ENCODE results near the gene KCNQ1OT1. TPM values are rescaled to one million over a fixed set of nuclear protein-coding genes. Genes with fewer than 3 reads are reported as not detected.

The KCNQ1OT1 gene
- total RNA-seq, 1 donor from 2014 or later = 2.2 TPM

DNA sequence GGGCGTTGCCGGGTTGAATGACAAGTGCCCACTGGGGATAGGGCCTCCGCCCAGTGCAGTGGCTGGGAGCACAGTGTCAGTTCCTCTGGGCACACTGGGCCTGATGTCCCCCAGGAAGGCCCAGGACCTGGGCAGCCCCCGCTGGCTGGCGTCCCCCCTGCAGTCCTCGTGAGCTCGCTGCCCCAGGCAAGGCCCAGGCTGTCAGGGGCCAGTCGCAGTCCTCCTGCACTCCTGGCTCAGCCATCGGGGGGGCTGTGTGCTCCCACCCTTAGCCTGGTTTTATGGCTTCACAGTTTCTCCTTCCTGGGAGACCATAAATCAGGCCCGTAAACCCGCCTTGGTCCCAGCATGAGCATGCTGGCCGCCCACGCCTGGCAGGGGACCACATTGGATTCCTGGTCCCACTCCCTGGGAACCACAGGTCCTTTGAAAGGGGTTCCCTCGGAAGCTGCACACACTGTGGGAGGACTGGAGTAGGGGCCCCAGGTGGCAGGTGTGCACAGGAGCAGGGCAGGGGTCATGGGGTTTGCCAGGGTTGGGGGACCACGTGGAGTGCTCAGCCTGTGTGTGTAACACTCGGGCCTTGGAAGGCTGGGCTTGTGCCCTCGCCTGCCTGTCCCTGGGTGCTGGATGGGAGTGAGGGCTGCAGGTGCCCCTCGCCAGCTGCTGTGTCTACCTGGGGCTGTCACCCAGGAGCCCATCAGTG lies 113.6 kb downstream of the KCNQ1OT1 start:
- DNase-seq (ENCODE audit: extremely low read depth, low read depth, low spot score) = no peak

DNA sequence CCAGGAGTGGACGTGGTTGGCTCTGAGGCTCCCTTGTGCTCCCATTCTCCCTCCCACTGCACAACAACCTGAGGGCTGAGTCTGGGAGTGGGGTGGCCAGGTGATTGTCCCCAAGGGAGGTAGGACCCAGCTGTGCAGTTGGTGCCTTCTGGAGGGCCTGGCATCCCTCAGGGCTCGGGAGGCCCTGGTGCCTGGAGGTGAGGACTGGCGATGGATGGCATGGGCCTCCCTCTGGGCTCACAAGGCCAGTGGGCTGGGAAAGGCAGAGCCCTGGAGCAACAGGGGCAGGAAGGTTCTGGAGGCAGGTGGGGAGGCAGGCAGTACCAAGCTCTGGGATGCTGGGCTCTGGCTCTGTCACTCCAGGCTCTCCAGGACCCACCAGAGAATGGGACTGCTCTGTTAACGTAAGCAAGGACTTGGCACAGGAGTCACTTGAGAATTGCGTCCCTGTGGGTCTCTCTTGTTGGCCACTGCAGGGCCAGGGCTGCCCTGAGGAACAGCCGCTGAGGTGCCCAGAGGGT lies 114.2 kb downstream of the KCNQ1OT1 start:
- no peak for DNase-seq (ENCODE audit: extremely low read depth, low read depth, low spot score)

DNA sequence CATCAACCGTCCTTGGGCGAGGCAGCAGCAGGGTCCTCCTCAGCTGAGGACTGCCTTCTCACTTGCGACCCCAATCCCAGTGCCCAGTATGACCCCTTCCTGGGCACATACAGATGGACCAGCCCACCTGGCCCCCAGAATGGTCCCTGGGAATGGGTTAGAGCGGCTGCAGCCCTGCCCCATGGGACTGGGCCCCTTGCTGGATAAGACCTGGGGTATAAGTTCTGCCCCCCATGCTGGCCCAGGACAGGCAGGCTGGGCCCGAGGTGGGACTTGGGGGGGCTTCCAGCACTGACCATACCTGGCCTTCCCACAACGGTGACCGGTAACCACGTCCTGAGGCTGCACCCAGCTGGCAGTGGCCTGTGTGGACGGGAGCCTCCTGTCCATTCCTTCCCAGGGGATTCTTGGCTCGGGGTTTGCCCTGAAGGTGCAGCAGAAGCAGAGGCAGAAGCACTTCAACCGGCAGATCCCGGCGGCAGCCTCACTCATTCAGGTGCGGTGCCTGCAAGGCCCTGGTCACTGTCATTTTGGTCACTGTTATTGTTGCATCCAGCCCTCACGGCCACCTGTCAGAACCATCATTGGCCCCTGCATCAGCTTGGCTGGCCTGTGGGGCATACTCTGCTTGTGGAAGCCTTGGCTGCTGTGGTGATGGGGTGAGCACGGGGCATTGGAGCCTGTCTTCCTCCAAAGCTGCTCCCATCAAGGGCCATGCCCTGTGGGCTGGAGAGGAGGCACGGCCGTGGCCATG lies 114.8 kb downstream of the KCNQ1OT1 start:
- no peak for DNase-seq (ENCODE audit: extremely low read depth, low read depth, low spot score)

DNA sequence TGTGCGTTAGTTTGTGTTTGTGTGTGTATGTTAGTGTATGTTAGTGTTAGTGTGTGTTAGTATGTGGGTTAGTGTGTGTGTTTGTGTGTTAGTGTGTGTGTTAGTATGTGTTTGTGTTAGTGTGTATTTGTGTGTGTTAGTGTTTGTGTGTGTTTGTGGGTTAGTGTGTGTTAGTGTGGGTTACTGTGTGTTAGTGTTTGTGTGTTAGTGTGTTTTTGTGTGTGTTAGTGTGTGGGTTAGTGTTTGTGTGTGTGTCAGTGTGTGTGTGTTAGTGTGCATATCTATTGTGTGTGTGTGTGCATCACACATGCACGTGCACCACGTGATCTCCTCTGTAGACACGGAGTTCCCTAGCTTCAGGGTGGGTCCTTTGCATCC lies 115.4 kb downstream of the KCNQ1OT1 start:
- DNase-seq (ENCODE audit: extremely low read depth, low read depth, low spot score) = no peak

DNA sequence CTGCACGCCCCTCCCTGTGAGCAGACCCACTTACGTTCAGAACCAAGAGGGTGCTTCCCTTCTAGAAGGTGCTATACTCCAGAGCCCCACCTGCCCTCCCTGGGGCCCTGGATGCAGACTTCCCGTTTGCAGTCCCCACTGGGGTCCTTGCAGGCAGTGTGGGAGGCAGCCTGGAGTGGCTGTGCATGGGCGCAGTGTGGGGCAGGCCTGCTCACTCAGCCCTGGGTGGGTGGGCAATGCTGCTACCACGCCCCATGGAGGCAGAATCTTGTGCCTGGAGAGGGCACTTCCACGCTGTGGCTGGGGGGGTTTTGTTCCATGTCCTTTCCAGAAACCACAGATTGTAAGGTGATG lies 116.2 kb downstream of the KCNQ1OT1 start:
- no peak for DNase-seq (ENCODE audit: extremely low read depth, low read depth, low spot score)

DNA sequence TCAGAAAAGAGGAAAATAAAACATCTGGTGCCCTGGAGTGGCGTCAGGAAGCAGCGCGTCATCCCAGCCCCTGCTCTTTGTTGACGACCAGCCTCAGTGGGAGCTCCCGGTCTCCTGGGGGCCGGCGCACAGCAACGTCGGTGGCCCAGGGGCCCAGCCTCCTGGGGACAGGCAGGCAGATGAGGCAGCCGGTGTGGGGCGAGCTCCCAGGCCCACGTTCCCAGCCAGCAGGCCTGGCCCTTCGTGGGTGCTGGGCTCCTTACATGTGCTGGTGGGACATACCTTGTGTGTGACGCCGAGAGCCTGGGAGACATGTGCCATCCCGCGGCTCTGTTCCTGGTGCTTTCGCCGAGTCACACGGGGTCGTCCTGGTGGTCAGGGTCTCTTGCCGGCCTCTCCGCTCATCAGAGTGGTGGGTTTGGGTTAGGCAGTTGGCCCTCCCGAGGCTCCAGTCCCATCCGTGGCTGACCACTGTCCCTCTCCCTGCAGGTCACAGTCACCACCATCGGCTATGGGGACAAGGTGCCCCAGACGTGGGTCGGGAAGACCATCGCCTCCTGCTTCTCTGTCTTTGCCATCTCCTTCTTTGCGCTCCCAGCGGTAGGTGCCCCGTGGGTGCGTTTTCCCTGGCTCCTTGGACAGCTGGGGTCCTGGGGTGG lies 116.7 kb downstream of the KCNQ1OT1 start:
- DNase-seq (ENCODE audit: extremely low read depth, low read depth, low spot score) = no peak

DNA sequence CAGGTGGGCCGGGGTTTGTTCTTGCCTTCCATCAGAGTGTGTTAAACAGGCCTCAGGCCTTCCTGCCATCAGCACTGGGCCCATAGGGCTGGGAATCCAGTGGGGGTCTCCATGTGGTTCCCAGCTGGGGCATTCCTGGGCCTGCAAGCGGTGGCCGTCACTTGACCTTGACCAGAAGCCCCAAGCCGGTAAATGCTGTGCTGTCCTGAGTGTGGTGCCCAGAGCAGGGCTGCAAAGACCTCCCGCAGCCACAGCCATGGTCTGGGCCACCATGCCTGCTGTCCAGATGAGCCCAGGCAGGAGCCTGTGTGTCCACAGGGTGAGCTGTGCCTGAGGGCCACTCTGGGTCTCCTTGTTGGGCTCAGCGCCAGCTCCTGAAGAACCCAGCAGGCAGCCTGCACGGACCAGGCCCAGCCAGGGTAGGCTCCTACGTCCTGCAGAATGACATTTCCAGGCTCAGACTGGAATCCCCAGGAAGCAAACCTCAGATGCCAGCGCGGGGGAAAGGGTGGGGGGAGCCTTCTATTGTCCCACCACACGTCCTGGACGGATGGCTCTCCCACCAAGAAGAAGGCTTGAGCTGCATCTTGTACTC lies 117.3 kb downstream of the KCNQ1OT1 start:
- no peak for DNase-seq (ENCODE audit: extremely low read depth, low read depth, low spot score)

DNA sequence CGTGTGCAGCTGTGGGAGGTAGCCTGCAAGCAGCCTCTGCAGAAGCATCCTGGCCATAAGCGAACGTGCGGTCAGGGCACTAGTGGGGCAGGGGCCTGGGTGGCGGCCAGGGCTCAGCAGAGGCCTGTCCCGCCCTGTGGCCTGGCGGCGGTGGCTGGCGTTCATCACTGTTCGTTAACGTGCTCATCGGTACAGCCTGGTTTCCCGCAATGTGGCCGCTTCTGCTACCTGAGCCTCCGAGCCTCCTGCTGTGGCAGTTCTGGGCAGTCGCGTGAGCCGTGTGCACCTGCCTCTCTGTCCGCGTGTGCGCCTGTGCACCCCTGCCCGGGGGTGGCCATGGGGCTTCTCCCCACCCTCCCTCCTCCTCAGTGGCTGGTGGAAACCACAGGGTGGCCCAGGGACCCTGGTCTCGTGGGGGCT lies 117.9 kb downstream of the KCNQ1OT1 start:
- DNase-seq (ENCODE audit: extremely low read depth, low read depth, low spot score) = no peak

DNA sequence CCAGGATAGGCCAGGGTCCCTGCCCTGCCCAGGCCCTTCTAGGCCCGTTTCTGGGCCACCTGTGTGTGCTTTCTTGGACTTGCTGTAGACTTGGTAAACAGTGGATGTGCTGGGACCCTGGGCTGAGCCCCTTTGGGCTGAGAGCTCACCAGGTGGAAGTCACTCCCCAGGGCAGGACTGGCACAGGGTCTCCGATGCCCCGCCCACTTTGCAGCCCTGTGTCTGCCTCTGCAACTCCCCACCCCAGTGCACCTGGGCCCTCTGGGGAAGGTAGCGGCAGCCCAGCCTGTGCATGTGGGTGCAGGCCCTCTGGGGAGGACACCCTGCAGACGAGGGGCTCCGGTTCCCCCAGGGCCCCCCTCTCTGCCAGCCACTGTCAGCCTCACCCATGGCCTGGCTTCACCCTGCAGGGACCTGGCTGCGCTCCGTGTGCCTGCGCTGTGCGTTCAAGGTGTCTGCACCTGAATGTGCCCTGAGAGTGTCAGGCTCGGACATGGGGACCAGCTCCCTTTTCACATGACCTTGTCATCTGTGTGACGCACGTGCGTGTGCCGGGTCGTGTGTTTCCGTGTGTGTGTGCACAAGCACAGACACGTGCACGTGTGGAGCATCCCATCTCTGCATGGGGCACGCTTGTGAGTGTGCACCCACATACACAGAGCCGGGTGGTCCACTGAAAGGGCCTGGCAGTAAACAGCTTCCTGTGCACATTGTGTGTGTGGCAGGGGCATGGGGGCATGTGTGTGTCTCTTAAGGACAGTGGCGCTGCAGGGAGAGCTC lies 118.5 kb downstream of the KCNQ1OT1 start:
- no peak for DNase-seq (ENCODE audit: extremely low read depth, low read depth, low spot score)

DNA sequence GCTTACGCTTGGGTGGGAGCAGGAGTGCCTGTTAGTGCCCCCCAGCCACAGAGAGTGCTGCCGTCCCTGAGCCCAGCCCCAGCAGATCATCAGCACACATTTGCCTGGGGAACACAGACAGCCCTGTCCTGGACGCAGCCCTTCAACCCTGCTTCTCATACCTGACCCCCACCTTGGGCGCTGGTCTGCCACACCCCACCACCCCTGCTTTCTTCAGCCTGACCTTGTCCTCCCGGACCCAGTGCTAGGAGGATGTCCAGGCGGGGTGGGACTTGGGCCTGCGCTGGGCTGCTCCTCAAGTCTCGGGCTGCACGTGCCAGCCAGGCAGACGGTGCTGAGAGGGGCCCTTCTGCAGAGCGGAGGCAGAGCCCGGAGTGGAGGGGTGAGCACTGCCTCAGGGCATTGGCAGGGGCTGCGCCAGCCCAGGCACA lies 119.2 kb downstream of the KCNQ1OT1 start:
- DNase-seq (ENCODE audit: extremely low read depth, low read depth, low spot score) = no peak

DNA sequence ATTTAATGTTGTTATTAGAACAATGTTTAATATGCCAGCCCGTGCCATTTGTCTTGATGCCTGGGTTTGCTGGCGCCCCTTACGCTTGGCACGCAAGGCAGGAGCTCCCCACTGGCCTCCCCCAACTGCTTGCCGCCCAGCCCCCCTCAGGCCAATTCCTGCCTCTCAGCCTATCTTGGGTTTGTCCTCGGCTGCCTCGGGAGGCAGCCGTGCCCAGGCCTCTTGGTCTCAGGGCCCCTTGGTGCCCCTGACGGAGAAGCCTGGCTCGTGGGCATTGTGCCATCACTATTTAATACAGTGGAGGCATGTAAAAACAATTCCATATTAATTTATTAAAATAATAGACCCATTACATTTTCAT lies 119.8 kb downstream of the KCNQ1OT1 start:
- no peak for DNase-seq (ENCODE audit: extremely low read depth, low read depth, low spot score)

DNA sequence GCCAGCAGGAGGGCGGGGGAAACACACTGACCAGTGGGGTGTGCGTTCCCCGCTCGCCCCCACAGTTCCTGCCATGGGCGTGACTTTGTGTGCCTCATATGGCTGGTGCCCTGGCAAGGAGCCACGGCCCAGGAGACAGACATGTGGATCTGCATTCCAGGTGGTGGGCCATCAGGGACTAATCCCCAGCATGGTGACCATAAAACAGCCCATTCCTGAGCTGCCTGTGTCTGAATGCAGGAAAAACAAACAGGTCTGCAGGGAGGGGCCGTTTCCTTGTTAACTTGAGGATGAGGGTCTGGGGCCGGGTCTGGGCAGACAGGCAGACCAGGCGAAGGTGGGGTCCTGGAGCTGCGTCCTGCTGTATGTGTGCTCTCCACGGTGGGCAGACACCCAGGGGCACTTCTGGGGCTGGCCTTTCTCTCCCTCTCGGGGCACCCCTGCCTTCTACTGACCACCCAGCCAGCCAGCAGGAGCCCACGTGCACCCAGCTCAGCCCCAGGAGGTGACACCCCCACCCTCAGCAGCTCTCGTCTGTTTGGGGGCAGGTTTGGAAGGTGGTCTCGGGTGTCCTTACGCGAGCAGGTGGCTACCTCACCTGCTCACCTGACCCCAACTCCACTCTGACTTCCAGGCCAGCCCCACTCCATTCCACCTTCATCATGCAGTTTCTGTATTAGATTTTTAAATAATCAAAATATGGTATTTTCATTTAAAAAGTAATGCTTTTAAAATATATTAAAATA lies 120.3 kb downstream of the KCNQ1OT1 start:
- DNase-seq (ENCODE audit: extremely low read depth, low read depth, low spot score) = no peak

DNA sequence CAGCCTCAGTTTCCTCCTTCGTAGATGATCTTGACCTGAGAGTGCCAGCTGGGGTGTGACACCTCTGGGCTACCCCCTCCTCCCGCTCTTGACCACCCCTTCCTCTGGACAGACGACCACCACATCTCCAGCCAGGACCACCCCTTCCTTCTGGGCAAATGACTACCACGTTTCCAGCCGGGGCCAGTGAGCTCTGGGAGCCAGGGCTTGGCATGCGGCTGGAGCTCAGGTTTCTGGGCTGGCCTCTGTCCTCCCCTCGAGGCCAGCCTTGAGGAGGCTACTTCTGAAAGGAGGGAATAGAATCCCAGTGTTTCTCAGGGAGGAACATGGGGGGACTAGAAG lies 120.9 kb downstream of the KCNQ1OT1 start:
- DNase-seq (ENCODE audit: extremely low read depth, low read depth, low spot score) = no peak

DNA sequence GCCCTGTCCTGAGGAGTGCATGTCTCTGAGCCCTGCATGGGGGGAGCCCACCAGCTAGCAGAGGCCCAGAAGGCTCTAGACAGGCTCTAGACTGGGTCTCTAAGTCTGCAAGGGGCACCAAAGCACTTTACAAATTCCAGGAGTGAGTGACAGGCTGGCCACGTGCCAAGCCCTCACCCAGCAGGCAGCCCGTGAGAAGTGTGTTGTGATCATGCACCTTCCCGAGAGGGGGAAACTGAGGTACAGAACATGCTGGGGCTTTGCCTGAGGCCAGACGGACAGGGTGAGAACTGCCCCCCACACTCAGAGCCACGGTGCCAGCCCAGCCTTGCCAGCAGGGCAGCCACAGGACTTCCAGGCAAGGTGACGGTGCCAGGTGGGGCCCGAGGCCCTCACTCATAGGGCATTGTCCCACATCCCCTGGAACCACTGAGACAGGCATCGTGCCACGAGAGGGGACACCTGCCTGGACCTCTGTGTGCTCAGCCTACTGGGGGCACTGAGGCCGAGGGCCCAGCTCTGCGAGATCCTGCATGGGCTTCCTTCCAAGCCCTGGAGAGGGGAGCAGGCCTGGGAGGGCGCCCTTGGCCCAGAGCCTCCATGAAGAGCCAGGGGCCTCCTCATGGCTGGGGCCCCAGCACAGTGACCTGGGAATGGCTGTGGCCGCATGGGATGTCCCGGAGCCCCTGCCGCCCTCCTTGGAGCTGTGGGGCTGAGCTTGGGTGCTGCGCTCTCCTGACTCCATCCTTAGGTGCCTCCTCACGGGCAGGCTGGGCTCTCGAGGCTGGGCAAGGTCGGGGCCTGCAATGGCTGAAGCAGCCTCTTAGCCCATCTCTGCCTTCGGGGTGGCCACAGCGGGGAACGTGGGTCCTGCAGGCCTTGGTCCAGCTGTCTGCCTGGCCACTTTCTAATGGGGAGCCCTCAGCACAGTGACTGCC lies 121.5 kb downstream of the KCNQ1OT1 start:
- DNase-seq (ENCODE audit: extremely low read depth, low read depth, low spot score) = no peak

DNA sequence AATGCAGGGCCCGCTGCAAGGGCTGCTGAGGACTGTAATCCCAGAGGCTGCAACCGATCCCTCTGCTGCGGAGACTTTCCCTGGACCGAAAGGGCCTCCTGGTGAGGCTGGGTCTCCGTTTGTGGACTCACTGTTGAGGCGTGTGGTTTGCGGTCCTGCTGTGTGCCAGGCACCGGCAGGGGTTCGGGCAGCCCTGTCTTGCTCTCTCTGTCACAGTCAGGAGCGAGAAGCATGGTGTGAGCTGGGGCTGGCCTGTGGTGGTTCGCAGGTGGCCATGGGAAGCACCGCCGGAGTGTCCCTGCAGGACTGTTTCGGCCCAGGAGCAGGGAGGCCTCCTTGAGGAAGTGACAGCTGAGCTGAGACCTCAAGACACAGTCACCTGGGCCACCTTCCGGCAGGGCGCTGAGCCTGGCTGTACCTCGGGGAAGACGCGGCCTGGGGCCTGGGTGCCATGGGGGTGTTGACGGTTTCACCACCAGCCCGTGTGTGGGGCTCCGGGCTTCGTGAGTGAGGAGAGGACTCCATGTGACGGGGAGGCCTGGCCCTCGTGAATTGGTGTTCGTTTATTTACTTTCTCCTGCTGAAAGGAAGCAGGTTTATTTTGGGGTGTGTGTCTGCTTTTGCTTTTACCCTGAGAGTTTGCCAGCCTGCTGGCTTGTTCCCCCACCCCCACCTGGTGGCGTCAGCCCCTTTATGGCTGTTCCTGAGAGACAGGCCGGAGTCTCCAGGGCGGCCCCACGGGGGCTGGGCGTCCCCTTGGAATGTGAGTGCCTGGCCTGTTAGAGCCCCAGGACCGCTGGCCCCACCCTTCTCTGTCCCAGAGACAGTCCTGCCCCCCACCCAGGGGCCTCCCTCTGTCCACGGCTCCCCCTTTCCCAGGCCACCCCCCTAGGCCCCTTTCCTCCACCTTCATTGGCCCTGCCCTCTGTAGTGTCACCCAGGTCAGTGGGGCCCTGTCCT lies 122.5 kb downstream of the KCNQ1OT1 start:
- DNase-seq (ENCODE audit: extremely low read depth, low read depth, low spot score) = no peak

DNA sequence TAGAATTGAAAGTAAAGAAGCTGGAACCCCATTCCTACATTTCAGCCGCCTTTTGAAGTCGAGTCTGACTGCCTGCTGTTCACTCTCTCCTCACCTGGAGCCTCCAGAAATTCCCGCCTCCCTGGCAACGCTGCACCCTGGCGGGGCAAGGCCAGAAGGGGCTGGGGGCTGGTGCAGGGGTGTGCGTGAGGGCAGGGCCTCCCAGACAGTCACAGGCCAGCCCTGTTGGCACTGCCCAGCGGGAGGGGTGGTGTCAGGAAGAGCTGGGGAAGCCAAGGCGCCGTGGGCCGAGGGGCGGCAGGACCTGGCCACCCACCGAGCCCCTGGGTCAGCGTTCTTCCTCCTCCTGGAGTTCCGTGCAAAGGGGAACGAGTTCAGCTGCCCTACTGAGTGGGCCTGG lies 123.2 kb downstream of the KCNQ1OT1 start:
- no peak for DNase-seq (ENCODE audit: extremely low read depth, low read depth, low spot score)

DNA sequence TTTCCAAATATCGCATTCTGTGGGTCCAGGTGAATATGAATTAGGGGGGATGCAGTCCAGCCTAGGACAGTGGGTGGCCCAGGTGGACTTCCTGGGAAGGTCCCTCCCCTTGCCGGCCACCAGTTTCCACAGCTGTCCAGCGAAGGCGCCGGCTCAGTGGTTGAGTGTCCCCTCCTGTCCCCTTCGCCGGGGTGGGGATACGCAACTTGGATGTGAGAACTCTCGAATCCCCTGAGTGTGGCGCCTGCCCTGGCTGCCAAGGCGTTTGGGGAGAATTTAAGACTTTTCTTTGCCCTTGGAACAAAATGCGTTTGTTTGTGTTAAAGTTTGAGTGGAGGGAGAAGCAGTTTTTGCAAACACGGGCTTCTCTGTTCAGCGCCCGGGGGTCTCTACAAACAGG lies 123.7 kb downstream of the KCNQ1OT1 start:
- DNase-seq (ENCODE audit: extremely low read depth, low read depth, low spot score) = no peak

DNA sequence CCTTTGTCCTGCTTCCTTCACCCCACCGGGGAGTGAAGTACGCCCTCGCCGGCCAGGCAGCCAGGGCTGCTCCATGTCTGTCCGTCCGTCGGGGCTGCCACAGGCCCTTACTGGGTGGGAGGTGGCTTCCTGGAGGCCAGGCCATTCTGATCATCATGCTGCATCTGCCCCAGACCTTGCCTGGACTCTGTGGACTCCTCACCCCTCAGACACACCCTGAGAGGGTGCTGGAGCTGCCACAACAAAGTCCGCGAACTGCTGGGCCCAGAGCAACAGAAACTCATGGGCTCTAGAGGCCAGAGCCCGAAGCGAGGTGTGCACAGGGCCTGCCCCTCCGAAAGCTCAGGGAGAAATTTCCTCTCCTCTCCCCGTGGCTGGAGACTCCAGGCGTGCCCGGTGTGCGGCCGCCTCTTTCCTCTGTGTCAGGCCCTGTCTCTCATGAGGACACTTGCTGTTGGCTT lies 124.2 kb downstream of the KCNQ1OT1 start:
- DNase-seq (ENCODE audit: extremely low read depth, low read depth, low spot score) = no peak

Measured in glomerular endothelial cell (primary cell).